Rectal smooth muscle tissue (tissue), 1 donor: ENCODE results near the gene RBM23.
A peak's percentile ranks its signal among the peaks of the same experiment; 100 is the strongest.

ENCODE experiments used
- H3K27ac ChIP-seq: one replicate; pipeline ENCODE4 v1.7.0; 2013; ENCODE audit warnings: low read depth, low read length, inconsistent platforms
- H3K27me3 ChIP-seq: one replicate; pipeline ENCODE4 v1.7.0; 2013; ENCODE audit warnings: low read length; ENCODE audit not compliant: control insufficient read depth, insufficient read depth
- H3K36me3 ChIP-seq: one replicate; pipeline ENCODE4 v1.7.0; 2013; ENCODE audit warnings: low read length; ENCODE audit not compliant: control insufficient read depth, insufficient read depth
- H3K4me1 ChIP-seq: one replicate; pipeline ENCODE4 v1.7.0; 2013; ENCODE audit warnings: low read length; ENCODE audit not compliant: control insufficient read depth, insufficient read depth
- H3K4me3 ChIP-seq: one replicate; pipeline ENCODE4 v1.7.0; 2013; ENCODE audit warnings: low read length
- H3K9ac ChIP-seq: one replicate; pipeline ENCODE4 v1.7.0; 2013; ENCODE audit warnings: low read length

RBM23 gene

GRCh38 chr14:22882064-22882463, 36.9 kb downstream of the RBM23 start:
- Histone ChIP-seq H3K36me3 (peaks cover 17% of the 10 kb centered on the region), H3K4me3 (no peak overlapping the region), H3K4me1 (no peaks in the 10 kb centered on the region), H3K27me3 (no peaks in the 10 kb centered on the region), H3K9ac (no peak overlapping the region), H3K27ac (no peak overlapping the region)

GRCh38 chr14:22878271-22879246, 40.4 kb downstream of the RBM23 start:
- Histone ChIP-seq H3K27ac (no peak overlapping the region), H3K9ac (no peak overlapping the region), H3K4me1 (no peaks in the 10 kb centered on the region), H3K27me3 (no peaks in the 10 kb centered on the region), H3K4me3 (no peak overlapping the region), H3K36me3 (peaks cover 44% of the 10 kb centered on the region)

- Histone ChIP-seq H3K4me3 (no peak overlapping the region), H3K36me3 (peaks cover 44% of the 10 kb centered on the region), H3K27ac (no peak overlapping the region), H3K4me1 (peaks cover 6% of the 10 kb centered on the region), H3K27me3 (no peaks in the 10 kb centered on the region), H3K9ac (no peak overlapping the region)
These were observed 41.9 kb downstream of the RBM23 start for GRCh38 chr14:22877000-22877501.

GRCh38 chr14:22875748-22876319, 43.1 kb downstream of the RBM23 start:
- Histone ChIP-seq H3K36me3 (peaks cover 44% of the 10 kb centered on the region), H3K27ac (no peak overlapping the region), H3K4me3 (no peak overlapping the region), H3K27me3 (no peaks in the 10 kb centered on the region), H3K9ac (no peak overlapping the region), H3K4me1 (peaks cover 8% of the 10 kb centered on the region)

- Histone ChIP-seq H3K27ac (no peak overlapping the region), H3K27me3 (no peaks in the 10 kb centered on the region), H3K36me3 (peaks cover 44% of the 10 kb centered on the region), H3K4me3 (no peak overlapping the region), H3K9ac (no peak overlapping the region), H3K4me1 (peaks cover 12% of the 10 kb centered on the region)
These were observed 43.8 kb downstream of the RBM23 start for GRCh38 chr14:22875003-22875747.

- Histone ChIP-seq H3K9ac (peak overlapping the region; percentile 4), H3K27ac (peak overlapping the region; percentile 99), H3K27me3 (no peaks in the 10 kb centered on the region), H3K4me1 (peaks cover 12% of the 10 kb centered on the region), H3K4me3 (peak overlapping the region; percentile 81), H3K36me3 (peaks cover 36% of the 10 kb centered on the region)
These were observed 46.0 kb downstream of the RBM23 start for GRCh38 chr14:22872833-22873520.

- Histone ChIP-seq H3K4me1 (peaks cover 12% of the 10 kb centered on the region), H3K27me3 (no peaks in the 10 kb centered on the region)
These were observed 46.7 kb downstream of the RBM23 start for GRCh38 chr14:22872033-22872832.

GRCh38 chr14:22871224-22872032, 47.5 kb downstream of the RBM23 start, which contains the start of gene LRP10:
LRP10 (plus strand) TSS chr14:22871740; CDS start chr14:22872304, 564 bp downstream.
- H3K4me1 ChIP-seq, result peaks cover 12% of the 10 kb centered on the region
- H3K27me3 ChIP-seq, result no peaks in the 10 kb centered on the region
- H3K4me3 ChIP-seq, result peak within 1 kb of the TSS; percentile 81

More at GRCh38 chr14:22872033-22872832, 46.7 kb downstream of the RBM23 start:
- Histone ChIP-seq H3K9ac (peak overlapping the region; percentile 94), H3K4me3 (peak overlapping the region; percentile 81), H3K27ac (peak overlapping the region; percentile 99), H3K36me3 (peaks cover 29% of the 10 kb centered on the region)

GRCh38 chr14:22870811-22871223, 48.1 kb downstream of the RBM23 start:
- Histone ChIP-seq H3K27ac (peak overlapping the region; percentile 99), H3K4me1 (peaks cover 12% of the 10 kb centered on the region), H3K9ac (no peak overlapping the region), H3K4me3 (peak overlapping the region; percentile 81), H3K36me3 (peaks cover 16% of the 10 kb centered on the region), H3K27me3 (no peaks in the 10 kb centered on the region)

More at GRCh38 chr14:22871224-22872032, 47.5 kb downstream of the RBM23 start, which contains the start of gene LRP10:
- Histone ChIP-seq H3K27ac (peak within 1 kb of the TSS; percentile 99), H3K36me3 (peaks cover 22% of the 10 kb centered on the region), H3K9ac (peak within 1 kb of the TSS; percentile 94)

GRCh38 chr14:22866874-22867273, 52.1 kb downstream of the RBM23 start:
- Histone ChIP-seq H3K27me3 (no peaks in the 10 kb centered on the region), H3K9ac (peak overlapping the region; percentile 5), H3K4me3 (no peak overlapping the region), H3K36me3 (no peaks in the 10 kb centered on the region), H3K27ac (no peak overlapping the region), H3K4me1 (peaks cover 6% of the 10 kb centered on the region)
